ENCODE data around the gene PHOSPHO1. TPM values are rescaled to one million over a fixed set of nuclear protein-coding genes. Genes with fewer than 3 reads are reported as not detected.
"Not testable (repeated sequence)": the region's sequence is repeated elsewhere in the genome, so short reads cannot be mapped to it uniquely, and the experiment has no call there.

The PHOSPHO1 gene, protein sequence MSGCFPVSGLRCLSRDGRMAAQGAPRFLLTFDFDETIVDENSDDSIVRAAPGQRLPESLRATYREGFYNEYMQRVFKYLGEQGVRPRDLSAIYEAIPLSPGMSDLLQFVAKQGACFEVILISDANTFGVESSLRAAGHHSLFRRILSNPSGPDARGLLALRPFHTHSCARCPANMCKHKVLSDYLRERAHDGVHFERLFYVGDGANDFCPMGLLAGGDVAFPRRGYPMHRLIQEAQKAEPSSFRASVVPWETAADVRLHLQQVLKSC
- total RNA-seq: 10 to 100 TPM in 1 of 4 donors, under 1 TPM in 2, not detected in 1; 0.60 to 11.2 (median 0.94) TPM

DNA sequence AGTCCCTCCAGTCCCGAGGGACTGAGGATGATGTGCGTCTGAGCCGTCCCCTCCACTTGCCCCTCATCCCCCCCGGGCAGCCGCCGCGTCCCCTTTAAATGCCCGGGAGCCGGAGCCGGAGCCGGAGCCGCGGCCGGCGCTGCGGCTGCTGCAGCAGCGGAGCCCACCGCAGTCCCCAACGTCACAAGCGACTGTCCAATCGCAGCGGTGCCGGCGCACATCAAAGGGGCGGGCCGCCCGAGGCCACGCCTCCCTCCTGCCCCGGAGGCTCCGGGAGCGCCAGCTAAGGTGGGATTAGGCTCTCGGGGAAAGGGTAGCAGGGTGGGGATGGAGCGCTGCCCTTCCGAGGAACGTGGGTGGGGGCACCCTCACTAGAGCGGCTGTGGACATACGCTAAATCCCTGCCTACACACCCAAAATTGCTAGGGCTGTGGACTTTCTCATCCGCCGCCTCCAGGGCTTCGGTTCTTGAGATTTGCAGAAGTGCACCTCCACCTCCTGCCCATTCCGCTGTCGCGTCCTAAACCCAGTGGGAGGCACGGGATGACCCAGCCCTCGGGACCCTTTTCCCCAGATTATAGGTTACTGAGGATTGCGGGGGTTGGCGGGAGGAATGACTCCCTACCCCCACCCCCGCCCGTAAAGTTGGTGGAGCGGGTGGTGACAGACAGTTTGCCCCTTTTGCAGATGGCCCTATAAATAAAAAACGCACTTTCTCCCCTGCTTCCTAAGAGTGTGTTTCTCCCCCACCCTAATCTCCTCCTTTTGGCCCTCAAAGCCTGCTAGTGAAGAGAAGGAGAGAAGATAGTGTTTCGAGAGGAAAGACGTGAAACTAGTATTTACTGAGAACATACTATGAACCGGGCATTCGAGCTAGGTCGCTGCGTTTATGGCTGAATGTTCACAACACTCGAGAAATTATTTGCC lies at the start of gene PHOSPHO1:
Gene PHOSPHO1 (minus strand): TSS at position 152 of the 927 bp plus-strand sequence. CDS start 4,096 bp downstream, outside the sequence.
- TF ChIP-seq, protein P1, sequence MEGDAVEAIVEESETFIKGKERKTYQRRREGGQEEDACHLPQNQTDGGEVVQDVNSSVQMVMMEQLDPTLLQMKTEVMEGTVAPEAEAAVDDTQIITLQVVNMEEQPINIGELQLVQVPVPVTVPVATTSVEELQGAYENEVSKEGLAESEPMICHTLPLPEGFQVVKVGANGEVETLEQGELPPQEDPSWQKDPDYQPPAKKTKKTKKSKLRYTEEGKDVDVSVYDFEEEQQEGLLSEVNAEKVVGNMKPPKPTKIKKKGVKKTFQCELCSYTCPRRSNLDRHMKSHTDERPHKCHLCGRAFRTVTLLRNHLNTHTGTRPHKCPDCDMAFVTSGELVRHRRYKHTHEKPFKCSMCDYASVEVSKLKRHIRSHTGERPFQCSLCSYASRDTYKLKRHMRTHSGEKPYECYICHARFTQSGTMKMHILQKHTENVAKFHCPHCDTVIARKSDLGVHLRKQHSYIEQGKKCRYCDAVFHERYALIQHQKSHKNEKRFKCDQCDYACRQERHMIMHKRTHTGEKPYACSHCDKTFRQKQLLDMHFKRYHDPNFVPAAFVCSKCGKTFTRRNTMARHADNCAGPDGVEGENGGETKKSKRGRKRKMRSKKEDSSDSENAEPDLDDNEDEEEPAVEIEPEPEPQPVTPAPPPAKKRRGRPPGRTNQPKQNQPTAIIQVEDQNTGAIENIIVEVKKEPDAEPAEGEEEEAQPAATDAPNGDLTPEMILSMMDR (IDR thresholded peaks at IDR 0.05): no peak
- peak; percentile 88 for ATAC-seq (ENCODE audit: low FRiP score)
- DNase-seq (ENCODE audit: low spot score): peak; percentile 82

- TF ChIP-seq, protein P1 (IDR thresholded peaks at IDR 0.05): no peak
- DNase-seq (ENCODE audit: low spot score) (no peak), ATAC-seq (ENCODE audit: low FRiP score) (no peak)
These were observed 49.5 kb upstream of the PHOSPHO1 start for GRCh38 chr17:49280061-49280460.

GRCh38 chr17:49279263-49280015 lies 48.9 kb upstream of the PHOSPHO1 start:
- ATAC-seq (ENCODE audit: low FRiP score); DNase-seq (ENCODE audit: low spot score): not testable (repeated sequence)

GRCh38 chr17:49278076-49278475 lies 47.5 kb upstream of the PHOSPHO1 start:
- ATAC-seq (ENCODE audit: low FRiP score) (no peak), DNase-seq (ENCODE audit: low spot score) (no peak)
- TF ChIP-seq, protein P1 (IDR thresholded peaks at IDR 0.05): no peak

- TF ChIP-seq, protein P1 (IDR thresholded peaks at IDR 0.05): no peak
- ATAC-seq (ENCODE audit: low FRiP score) (no peak), DNase-seq (ENCODE audit: low spot score) (no peak)
These were observed 47.1 kb upstream of the PHOSPHO1 start for GRCh38 chr17:49277638-49278037.

DNA sequence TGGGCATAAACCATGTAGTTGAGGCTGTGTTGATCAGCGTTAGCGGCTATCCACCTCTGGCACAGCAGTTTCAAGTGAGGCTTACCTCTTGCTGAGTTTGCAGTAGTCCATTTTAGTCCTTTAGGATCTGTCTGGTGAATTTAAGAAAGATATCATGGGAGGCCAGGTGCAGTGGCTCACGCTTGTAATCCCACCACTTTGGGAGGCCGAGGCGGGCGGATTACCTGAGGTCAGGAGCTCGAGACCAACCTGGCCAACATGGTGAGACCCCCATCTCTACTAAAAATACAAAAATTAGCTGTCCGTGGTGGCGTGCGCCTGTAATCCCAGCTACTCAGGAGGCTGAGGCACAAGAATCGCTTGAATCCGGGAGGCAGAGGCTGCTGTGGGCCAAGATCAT lies 45.4 kb upstream of the PHOSPHO1 start:
- DNase-seq (ENCODE audit: low spot score); ATAC-seq (ENCODE audit: low FRiP score): not testable (repeated sequence)

DNA sequence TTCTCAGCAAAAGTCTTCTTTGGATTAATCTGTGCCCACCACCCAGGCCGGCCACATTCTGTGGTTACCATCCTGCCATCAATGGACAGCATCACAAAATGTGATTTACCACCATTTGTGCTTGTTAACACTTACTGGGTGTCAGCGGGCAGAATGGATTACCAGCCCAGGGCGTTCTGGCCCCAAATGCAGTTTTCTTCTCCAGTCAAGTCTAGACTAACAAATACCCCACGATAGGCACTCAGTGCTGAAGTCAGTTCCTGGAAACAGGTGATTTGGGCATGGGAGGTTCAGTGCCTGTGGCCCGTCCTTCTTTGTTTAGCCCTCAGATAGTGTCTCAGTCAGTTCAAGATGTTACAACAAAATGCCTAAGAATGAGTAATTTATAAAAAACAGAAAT lies 38.8 kb upstream of the PHOSPHO1 start:
- DNase-seq (ENCODE audit: low spot score) (no peak), ATAC-seq (ENCODE audit: low FRiP score) (no peak)

More for the DNA sequence above, 38.8 kb upstream of the PHOSPHO1 start:
- TF ChIP-seq, protein P1 (IDR thresholded peaks at IDR 0.05): no peak
